Thyroid gland (tissue), 4 donors: Measurements from ENCODE around the gene RCOR1.

Source experiments
- CTCF ChIP-seq, 6 experiments: fragments of 200-600 bp in 3 of 6; fragments of 450-650 bp in 3 of 6; sonication (generic) in 3 of 6; IDR thresholded peaks; one replicate each; pipeline ENCODE4 v1.5.1; 2016 to 2019; ENCODE audit warnings: antibody characterized with exemption in 6 of 6, mild to moderate bottlenecking in 2 of 6, inconsistent platforms in 1 of 6, moderate library complexity in 1 of 6
- POLR2A ChIP-seq, 2 donors: fragments of 450-650 bp; IDR thresholded peaks; one replicate each; pipeline ENCODE4 v1.6.1; 2017; ENCODE audit warnings: antibody characterized with exemption in 2 of 2, mild to moderate bottlenecking in 2 of 2, moderate library complexity in 1 of 2

- TF ChIP-seq CTCF (IDR thresholded peaks at IDR 0.05): no peak
- TF ChIP-seq POLR2A (IDR thresholded peaks at IDR 0.05): no peak
Observed at GRCh38 chr14:102693006-102693755, 100.7 kb downstream of the RCOR1 start.
